GM18867 (cell line): ENCODE measurements around the gene DET1.
"Not testable (repeated sequence)": the region's sequence is repeated elsewhere in the genome, so short reads cannot be mapped to it uniquely, and the experiment has no call there.

Source experiments
- ATAC-seq: cut with Tn5 transposase; IDR thresholded peaks from one replicate; pipeline ENCODE4 v1.9.1; 2021; ENCODE audit warnings: mild to moderate bottlenecking, moderate library complexity; ENCODE audit not compliant: unreplicated experiment

DET1 gene

GRCh38 chr15:88498996-88499395, 47.5 kb downstream of the DET1 start:
- no peak for ATAC-seq

DNA sequence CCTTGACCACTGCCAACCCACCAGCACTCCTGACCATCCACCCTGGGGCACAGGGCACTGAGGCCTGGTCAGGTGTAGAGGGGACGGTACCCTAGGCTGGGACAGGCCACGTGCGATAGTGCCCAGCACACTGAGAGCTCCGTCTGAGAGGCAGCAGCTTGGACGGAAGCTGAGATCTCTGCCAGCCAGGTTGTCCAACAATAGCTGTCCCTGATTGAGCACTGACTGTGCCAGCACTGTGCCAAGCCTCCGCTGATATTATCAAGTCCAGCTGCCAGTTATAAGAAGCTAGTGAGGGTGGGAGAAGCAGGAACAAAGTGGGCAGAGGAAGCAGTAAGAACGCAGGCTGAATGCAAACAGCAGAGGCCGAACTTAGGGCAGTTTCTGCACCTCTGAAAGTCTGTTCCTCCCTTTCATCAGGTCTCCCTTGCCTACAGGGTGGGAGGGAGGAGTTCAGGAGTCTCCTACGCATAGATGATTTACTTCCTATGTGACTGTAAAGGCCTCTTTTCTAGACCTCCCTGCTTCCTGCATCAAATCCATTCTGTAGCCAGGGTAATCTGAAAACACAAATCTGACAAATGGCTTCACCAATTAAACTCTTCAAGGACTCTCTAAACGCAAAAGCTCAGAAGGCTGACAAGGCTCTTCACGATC, 49.2 kb downstream of the DET1 start:
- ATAC-seq: no peak

DNA sequence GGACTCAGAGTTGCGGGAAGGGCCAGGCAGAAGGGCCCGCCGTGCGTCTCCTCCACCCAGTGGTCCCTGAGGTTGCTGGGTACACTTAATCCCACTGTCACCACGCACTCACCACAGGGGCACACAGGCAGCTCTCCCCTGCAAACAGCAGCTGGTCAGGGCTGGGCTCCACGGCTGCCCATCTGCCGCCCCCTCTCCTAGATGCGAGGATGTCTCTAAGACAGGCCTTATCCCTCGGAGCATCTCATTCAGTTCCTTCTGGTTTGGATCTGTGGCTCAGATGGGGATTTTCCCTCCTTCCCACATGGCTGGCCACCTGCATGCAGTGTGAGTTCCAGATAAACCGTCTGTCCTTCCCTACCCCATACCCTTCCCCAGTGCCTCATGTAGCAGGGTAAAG, 52.6 kb downstream of the DET1 start:
- no peak for ATAC-seq

DNA sequence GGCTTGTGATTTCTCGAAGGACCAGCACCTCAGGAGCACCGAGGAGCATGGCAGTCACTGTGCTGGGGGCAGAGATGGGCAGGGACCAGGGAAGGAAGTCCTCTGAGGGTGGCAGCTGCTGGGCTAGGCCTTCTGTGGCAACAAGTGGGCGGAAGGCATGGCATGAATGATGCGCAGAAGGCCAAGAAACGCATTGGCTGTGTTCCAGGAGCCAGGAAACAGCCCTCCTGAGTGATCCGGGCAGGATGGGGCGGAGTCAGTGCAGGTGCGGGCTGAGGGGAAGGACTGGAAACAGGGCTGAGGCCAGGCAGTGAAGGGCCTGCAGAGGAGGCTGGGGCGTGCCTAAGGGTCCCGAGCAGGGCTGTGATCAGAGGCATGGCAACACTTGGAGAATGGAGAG, 55.3 kb downstream of the DET1 start:
- ATAC-seq: no peak

DNA sequence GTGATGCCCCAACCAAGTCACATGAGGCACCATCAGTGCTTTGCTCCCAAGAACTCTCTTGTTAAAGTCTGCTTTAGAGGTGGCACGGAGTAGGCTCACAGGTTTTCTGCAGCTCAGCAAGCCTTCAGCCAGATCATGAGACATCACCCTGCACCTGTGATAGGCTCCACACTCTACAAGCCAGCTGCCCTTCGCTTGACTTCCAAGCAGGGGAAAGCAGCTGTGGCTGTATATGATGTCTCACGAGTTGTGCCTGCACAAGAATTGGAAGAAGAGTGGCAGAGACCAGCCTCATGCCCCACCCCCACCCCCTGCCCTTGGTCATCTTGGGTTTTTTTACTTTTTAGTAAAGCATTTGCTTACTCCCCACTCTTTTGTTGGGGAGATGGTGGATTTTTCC, 56.4 kb downstream of the DET1 start:
- no peak for ATAC-seq

GRCh38 chr15:88489321-88489720, 57.2 kb downstream of the DET1 start:
- no peak for ATAC-seq

- ATAC-seq: no peak
Measured at GRCh38 chr15:88487796-88488523, 58.5 kb downstream of the DET1 start.

DNA sequence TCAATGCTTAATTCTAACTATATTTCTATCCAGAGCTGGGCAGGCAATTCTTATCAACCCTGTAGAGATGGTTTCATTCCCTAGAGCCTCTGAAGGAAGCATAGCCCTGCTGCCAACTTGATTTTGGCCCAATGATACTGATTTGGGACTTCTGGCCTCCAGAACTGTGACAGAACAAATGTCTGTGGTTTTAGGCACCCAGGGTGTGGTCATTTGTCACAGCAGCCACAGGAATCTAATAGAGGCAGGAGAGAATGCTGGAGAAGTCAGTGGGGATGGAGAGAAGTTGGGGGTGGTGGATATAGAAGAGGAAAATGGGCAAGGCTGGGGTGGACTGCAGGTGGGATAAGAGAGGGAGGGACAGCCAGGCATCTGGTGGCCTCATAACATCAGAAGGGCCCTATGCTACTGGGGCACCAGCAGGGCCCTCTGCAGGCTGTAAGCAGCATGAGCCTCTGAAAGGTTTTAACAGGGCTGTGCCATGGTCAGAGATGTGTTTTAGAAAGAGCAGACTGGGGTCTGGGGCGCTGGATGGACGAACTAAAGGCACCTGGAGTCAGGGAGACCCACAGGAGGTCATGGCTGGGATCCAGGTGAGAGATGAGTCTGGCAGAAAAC, 59.2 kb downstream of the DET1 start:
- ATAC-seq: no peak

- ATAC-seq: no peak
Measured at GRCh38 chr15:88484682-88485331, 61.7 kb downstream of the DET1 start.

GRCh38 chr15:88482263-88482662, 64.2 kb downstream of the DET1 start:
- no peak for ATAC-seq

GRCh38 chr15:88480981-88481380, 65.5 kb downstream of the DET1 start:
- ATAC-seq: no peak

DNA sequence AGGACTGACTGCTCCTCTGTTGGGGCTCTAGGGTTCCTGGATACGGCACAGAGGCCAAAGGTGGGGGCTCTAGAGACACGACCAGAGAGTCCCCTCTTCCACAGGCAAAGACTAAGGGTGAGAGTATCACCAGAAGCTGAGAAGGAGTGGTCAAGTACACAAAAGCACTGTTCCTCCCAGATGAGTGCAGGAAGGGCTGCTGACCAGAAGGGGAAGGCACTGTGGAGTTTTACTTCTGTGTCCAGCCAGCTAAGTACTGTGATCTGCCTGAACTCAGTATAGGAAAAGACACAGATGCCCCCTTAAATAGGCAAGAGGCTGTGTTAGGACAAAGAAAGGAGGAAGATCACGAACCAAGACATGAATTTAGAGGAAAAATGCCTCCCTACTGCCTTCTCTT, 67.3 kb downstream of the DET1 start:
- no peak for ATAC-seq

GRCh38 chr15:88477904-88478303, 68.6 kb downstream of the DET1 start:
- ATAC-seq: no peak

DNA sequence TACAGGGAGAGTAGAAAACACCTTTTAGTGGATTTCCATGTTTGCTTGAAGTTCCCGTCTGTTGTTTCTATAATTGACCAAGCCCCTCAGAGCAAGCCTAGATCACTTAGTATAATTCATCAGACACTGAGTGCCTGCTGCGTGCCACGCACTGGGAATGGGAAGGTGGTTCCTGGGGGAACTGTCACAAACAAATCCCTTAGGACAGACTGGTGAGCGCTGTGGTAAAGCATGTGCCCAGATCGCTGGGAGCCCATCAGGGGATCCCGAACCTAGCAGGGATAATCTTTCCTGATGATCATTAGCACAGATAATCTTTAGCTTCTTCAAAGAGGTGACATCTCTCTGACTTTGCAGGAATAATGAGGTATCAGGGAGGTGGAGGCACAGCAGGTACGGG, 69.4 kb downstream of the DET1 start:
- ATAC-seq: no peak

DNA sequence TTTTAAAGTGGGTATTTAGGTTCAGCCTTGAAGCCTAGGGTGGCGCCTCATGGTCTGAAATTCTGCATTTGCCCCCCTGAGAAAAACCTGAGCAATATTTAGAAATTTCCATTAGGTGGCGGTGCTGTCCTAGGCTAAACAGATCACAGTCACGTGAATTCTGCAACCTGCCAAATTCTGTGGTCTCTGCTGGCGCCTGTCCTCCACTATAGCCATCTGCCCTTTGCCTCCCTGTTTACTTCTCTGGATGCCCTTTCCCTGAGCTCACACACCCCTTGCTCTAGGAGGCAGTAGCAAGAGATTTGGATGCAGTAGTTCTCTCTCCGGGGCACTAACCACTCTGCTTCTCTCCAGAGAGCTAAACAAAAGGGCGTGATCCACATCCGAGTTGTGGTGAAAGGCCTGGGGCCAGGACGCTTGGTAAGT, 69.8 kb downstream of the DET1 start:
- ATAC-seq: no peak

GRCh38 chr15:88473661-88474293, 72.7 kb downstream of the DET1 start:
- not testable (repeated sequence) for ATAC-seq

GRCh38 chr15:88472225-88472624, 74.3 kb downstream of the DET1 start:
- no peak for ATAC-seq

DNA sequence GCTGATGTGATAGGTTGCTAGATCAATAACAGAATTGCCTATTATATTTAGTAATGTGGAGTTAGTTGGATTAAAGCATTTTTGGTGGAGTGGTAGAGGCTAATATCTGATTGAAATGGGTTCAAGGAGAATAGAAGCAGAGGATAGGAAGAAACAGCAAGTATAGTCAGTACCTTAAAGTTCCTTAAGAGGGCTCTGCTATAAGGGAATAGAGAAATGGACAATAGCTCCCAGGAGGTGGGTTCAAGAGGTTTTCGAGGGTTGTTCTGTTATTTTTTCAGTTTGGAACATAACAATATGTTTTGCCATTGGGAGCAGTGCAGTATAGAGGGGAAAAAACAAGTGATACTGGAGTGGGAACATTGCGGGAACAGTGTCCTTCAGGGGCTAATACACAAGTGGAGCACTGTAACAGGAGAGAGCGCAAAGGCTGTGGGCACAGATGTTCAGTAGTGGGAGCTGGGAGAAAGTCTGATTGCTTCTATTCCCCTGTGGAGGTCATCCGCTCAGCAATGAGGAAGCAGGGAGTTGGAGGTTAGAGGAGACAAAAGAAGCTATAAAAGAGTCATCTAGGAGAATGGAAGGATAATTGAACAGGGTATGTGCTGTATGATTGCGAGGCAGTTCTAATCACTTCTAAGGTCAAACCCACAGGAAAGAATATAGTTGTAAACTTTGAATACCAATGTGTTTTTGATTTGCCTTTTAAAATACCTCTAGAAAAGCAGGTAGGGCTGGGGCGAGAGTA, 75.7 kb downstream of the DET1 start:
- no peak for ATAC-seq

- ATAC-seq: no peak
Measured at GRCh38 chr15:88469321-88469720, 77.2 kb downstream of the DET1 start.

DNA sequence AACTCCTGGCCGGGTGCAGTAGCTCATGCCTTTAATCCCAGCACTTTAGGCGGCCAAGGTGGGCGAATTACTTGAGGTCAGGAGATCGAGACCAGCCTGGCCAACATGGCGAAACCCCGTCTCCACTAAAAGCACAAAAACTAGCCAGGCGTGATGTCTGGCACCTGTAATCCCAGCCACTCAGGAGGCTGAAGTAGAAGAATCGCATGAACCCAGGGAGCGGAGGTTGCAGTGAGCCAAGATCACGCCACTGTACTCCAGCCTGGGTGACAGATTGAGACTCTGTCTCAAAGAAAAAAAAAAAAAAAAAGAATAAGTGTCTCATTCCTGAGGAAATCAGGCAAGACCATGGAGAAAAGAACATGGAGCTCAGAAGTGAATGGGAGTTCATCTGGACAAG, 77.8 kb downstream of the DET1 start:
- not testable (repeated sequence) for ATAC-seq
